ENCODE results near the gene FADS3. TPM values are rescaled to one million over a fixed set of nuclear protein-coding genes. Genes with fewer than 3 reads are reported as not detected.

Gene FADS3
- total and polyA plus RNA-seq, 2 of the 13 experiments (the other 11 are each of a cell fraction or from before 2014, with no cell fraction given) = 13.4 to 23.2 TPM

GRCh38 chr11:61901397-61901796 lies 10.1 kb upstream of the FADS3 start:
- TF ChIP-seq ZNF639 (CRISPR knock-in tag; conservative IDR thresholded peaks at IDR 0.05) (no peak), ZNF3 (CRISPR knock-in tag; IDR thresholded peaks at IDR 0.05) (no peak), ZNF354B (CRISPR knock-in tag; IDR thresholded peaks at IDR 0.05) (no peak), POLR2AphosphoS2 (IDR thresholded peaks at IDR 0.05; ENCODE audit: low read depth, low read length) (no peak), ZNF160 (CRISPR knock-in tag; IDR thresholded peaks at IDR 0.05) (no peak), MNT (IDR thresholded peaks at IDR 0.05) (no peak), RAD21 (CRISPR knock-in tag; IDR thresholded peaks at IDR 0.05) (0 out of 2 replicates have a peak, but pooled peaks have one; percentile 25), NFYB (CRISPR knock-in tag; IDR thresholded peaks at IDR 0.05) (no peak), CTCF (CRISPR knock-in tag; IDR thresholded peaks at IDR 0.05) (peak; percentile 60), STAG1 (CRISPR knock-in tag; IDR thresholded peaks at IDR 0.05) (peak; percentile 66), ZBTB2 (CRISPR knock-in tag; IDR thresholded peaks at IDR 0.05; ENCODE audit: low read depth) (no peak), ZNF543 (CRISPR knock-in tag; IDR thresholded peaks at IDR 0.05) (peak; percentile 99), NONO (IDR thresholded peaks at IDR 0.05) (no peak), NONO (CRISPR knock-in tag; conservative IDR thresholded peaks at IDR 0.05) (no peak), SATB2 (CRISPR knock-in tag; IDR thresholded peaks at IDR 0.05) (no peak)
- DNase-seq (ENCODE audit: low spot score) (no peak), FAIRE-seq (no peak), ATAC-seq (no peak)
- intact Hi-C loops (cut with micrococcal nuclease; ENCODE audit: unreplicated experiment) = no loop called here
- POLR2A ChIA-PET = no interaction called here
- Histone ChIP-seq H3K36me3 (replicated peaks in 1 of 2; ENCODE audit: control insufficient read depth in 1 of 2, insufficient read depth in 2 of 2, low read length in 2 of 2) (no peaks in the 10 kb centered on the region), H3K27ac (ENCODE audit: extremely low read length, insufficient read depth, low read length) (no peak overlapping the region), H2AFZ (ENCODE audit: low read length) (no peak overlapping the region), H4K20me1 (ENCODE audit: insufficient read depth, low read length) (no peaks in the 10 kb centered on the region), H3K4me2 (ENCODE audit: low read depth, low read length) (no peak overlapping the region), H3K27me3 (ENCODE audit: control insufficient read depth in 1 of 2, insufficient read depth in 2 of 2, low read length in 2 of 2) (no peaks in the 10 kb centered on the region), H3K9me3 (ENCODE audit: low read length) (no peaks in the 10 kb centered on the region), H3K4me1 (ENCODE audit: insufficient read depth, low read length) (peaks cover 36% of the 10 kb centered on the region), H3K4me3 (replicated peaks in 1 of 3; ENCODE audit: insufficient read depth in 1 of 3, low read depth in 2 of 3, low read length in 3 of 3) (no peak overlapping the region), H3K79me2 (ENCODE audit: insufficient read depth, low read length) (no peaks in the 10 kb centered on the region), H3K9ac (ENCODE audit: insufficient read depth, low read depth, low read length) (no peak overlapping the region)
- WGBS (ENCODE audit: low lambda C conversion rate) = 87% methylated on average over 6 of the region's 10 CpGs
- CTCF ChIA-PET (ENCODE audit: low intra/inter-chr PET ratio, low total read pairs) = no interaction called here
- in situ Hi-C loops (cut with HindIII; ENCODE audit: extremely low pct_ligation_motif_present, low pct_unique_long_range_greater_than_20kb) = no loop called here
- no TSS peak for BruUV-seq (replicated peaks)
